Loucy (cell line): ENCODE data around the gene NPTX2.

Experiments
- H2AFZ ChIP-seq: fragments of 200-600 bp; sonication (generic); 2 replicates; pipeline ENCODE4 v1.6.0; 2016; ENCODE audit warnings: antibody characterized with exemption, mild to moderate bottlenecking, low read length, moderate library complexity
- H3F3A ChIP-seq: fragments of 200-600 bp; 2 replicates; pipeline ENCODE4 v1.6.0; 2016; ENCODE audit warnings: antibody characterized with exemption, low read depth, mild to moderate bottlenecking
- H3K27me3 ChIP-seq: fragments of 200-600 bp; sonication (generic); 2 replicates; pipeline ENCODE4 v1.6.1; 2014; ENCODE audit warnings: low read length, mild to moderate bottlenecking; ENCODE audit not compliant: insufficient read depth, poor library complexity, severe bottlenecking
- H3K36me3 ChIP-seq: fragments of 200-600 bp; sonication (generic); 2 replicates; pipeline ENCODE4 v1.6.1; 2016; ENCODE audit warnings: low read length; ENCODE audit not compliant: insufficient read depth
- H3K4me1 ChIP-seq: fragments of 200-600 bp; sonication (generic); 2 replicates; pipeline ENCODE4 v1.5.1; 2014; ENCODE audit warnings: low read length, mild to moderate bottlenecking; ENCODE audit not compliant: insufficient read depth, poor library complexity, severe bottlenecking
- H3K4me2 ChIP-seq: fragments of 200-600 bp; sonication (generic); 2 replicates; pipeline ENCODE4 v1.6.0; 2014; ENCODE audit warnings: antibody characterized with exemption, low read length, low read depth, mild to moderate bottlenecking; ENCODE audit not compliant: poor library complexity, severe bottlenecking
- H3K4me3 ChIP-seq: fragments of 200-600 bp; sonication (generic); 2 replicates; pipeline ENCODE4 v1.5.1; 2014; ENCODE audit warnings: low read length, mild to moderate bottlenecking, mixed read lengths; ENCODE audit not compliant: poor library complexity, severe bottlenecking
- H3K79me2 ChIP-seq: fragments of 200-600 bp; sonication (generic); 2 replicates; pipeline ENCODE4 v1.6.1; 2014; ENCODE audit warnings: low read length; ENCODE audit not compliant: insufficient read depth
- H3K9ac ChIP-seq: fragments of 200-600 bp; sonication (generic); 2 replicates; pipeline ENCODE4 v1.6.0; 2014; ENCODE audit warnings: mild to moderate bottlenecking, low read depth, low read length, moderate library complexity; ENCODE audit not compliant: poor library complexity, severe bottlenecking
- H3K9me2 ChIP-seq: fragments of 200-600 bp; sonication (generic); replicated peaks from 2 replicates; pipeline ENCODE4 v1.6.1; 2016; ENCODE audit warnings: low read depth, low read length, mixed read lengths
- H3K9me3 ChIP-seq: fragments of 200-600 bp; sonication (generic); 2 replicates; pipeline ENCODE4 v1.6.1; 2014; ENCODE audit warnings: mild to moderate bottlenecking, antibody characterized with exemption, low read length, low read depth; ENCODE audit not compliant: insufficient read depth
- H4K20me1 ChIP-seq: fragments of 200-600 bp; sonication (generic); 2 replicates; pipeline ENCODE4 v1.6.0; 2014; ENCODE audit warnings: antibody characterized with exemption, low read length, mild to moderate bottlenecking; ENCODE audit not compliant: insufficient read depth, poor library complexity, severe bottlenecking
- CTCF ChIP-seq: fragments of 200-600 bp; sonication (generic); conservative IDR thresholded peaks from 2 replicates; pipeline ENCODE4 v1.5.1; 2014; ENCODE audit warnings: mild to moderate bottlenecking, antibody characterized with exemption, low read length
- EZH2phosphoT487 ChIP-seq: fragments of 200-600 bp; IDR thresholded peaks from 2 replicates; pipeline ENCODE4 v1.6.1; 2018; ENCODE audit warnings: antibody characterized with exemption, mild to moderate bottlenecking, moderate library complexity, borderline replicate concordance

NPTX2 gene

GRCh38 chr7:98629001-98629431 lies 11.9 kb downstream of the NPTX2 start:
- Histone ChIP-seq H3K4me3 (peak overlapping the region; percentile 71), H3K4me1 (peaks cover 61% of the 10 kb centered on the region), H3F3A (no peaks in the 10 kb centered on the region), H4K20me1 (no peaks in the 10 kb centered on the region), H3K36me3 (no peaks in the 10 kb centered on the region), H3K9me2 (no peaks in the 10 kb centered on the region), H3K79me2 (peaks cover 14% of the 10 kb centered on the region; the same call in 1 of the 2 replicates), H2AFZ (no peak overlapping the region), H3K4me2 (peak overlapping the region; percentile 96), H3K27me3 (no peaks in the 10 kb centered on the region), H3K9ac (peak overlapping the region; percentile 90), H3K9me3 (peaks cover 13% of the 10 kb centered on the region; the same call in 1 of the 2 replicates)
- TF ChIP-seq CTCF, result no peak
- TF ChIP-seq EZH2phosphoT487, result no peak

DNA sequence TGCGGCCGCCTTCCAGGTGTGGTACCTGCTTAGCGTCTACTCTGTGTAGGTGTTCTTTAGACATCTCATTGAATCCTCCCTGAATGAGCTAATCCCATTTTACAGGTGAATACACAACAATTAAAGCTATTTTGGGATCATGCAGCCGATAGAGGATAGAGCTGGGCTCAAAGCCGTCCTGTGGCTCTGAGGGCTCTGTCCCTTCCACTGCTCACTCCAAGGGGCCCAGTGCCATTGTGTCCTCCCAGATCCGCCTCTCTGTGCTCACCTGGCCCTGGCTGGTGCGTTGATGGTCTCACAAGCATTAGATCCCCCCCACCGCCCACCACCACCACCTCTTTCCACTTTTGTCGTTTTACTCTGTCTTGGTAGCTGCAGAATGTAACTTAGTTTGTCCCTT lies 13.1 kb downstream of the NPTX2 start:
- Histone ChIP-seq H3K36me3 (no peaks in the 10 kb centered on the region), H3K9ac (peak overlapping the region; percentile 73), H3K4me1 (peaks cover 54% of the 10 kb centered on the region), H4K20me1 (no peaks in the 10 kb centered on the region), H3K4me2 (peak overlapping the region; percentile 96), H2AFZ (no peak overlapping the region), H3F3A (no peaks in the 10 kb centered on the region), H3K9me2 (no peaks in the 10 kb centered on the region), H3K27me3 (no peaks in the 10 kb centered on the region), H3K4me3 (peak overlapping the region; percentile 51), H3K79me2 (peaks cover 14% of the 10 kb centered on the region; the same call in 1 of the 2 replicates), H3K9me3 (peaks cover 13% of the 10 kb centered on the region; the same call in 1 of the 2 replicates)
- no peak for TF ChIP-seq EZH2phosphoT487
- no peak for TF ChIP-seq CTCF

- no peaks in the 10 kb centered on the region for H3K36me3 ChIP-seq
- no peaks in the 10 kb centered on the region for H3K27me3 ChIP-seq
- H3F3A ChIP-seq, result no peaks in the 10 kb centered on the region
- peaks cover 13% of the 10 kb centered on the region; the same call in 1 of the 2 replicates for H3K9me3 ChIP-seq
- H3K9me2 ChIP-seq, result no peaks in the 10 kb centered on the region
- H4K20me1 ChIP-seq, result no peaks in the 10 kb centered on the region
- H3K4me2 ChIP-seq, result no peak overlapping the region
- TF ChIP-seq CTCF (no peak), EZH2phosphoT487 (no peak)
- H3K9ac ChIP-seq, result peak overlapping the region; percentile 73
- peaks cover 14% of the 10 kb centered on the region; the same call in 1 of the 2 replicates for H3K79me2 ChIP-seq
- no peak overlapping the region for H2AFZ ChIP-seq
- H3K4me1 ChIP-seq, result peaks cover 54% of the 10 kb centered on the region
- no peak overlapping the region for H3K4me3 ChIP-seq
Measured at GRCh38 chr7:98630770-98631169, 13.7 kb downstream of the NPTX2 start.
